ENCODE measurements around the gene RIC8B.
A peak's percentile ranks its signal among the peaks of the same experiment; 100 is the strongest.

The RIC8B gene

DNA sequence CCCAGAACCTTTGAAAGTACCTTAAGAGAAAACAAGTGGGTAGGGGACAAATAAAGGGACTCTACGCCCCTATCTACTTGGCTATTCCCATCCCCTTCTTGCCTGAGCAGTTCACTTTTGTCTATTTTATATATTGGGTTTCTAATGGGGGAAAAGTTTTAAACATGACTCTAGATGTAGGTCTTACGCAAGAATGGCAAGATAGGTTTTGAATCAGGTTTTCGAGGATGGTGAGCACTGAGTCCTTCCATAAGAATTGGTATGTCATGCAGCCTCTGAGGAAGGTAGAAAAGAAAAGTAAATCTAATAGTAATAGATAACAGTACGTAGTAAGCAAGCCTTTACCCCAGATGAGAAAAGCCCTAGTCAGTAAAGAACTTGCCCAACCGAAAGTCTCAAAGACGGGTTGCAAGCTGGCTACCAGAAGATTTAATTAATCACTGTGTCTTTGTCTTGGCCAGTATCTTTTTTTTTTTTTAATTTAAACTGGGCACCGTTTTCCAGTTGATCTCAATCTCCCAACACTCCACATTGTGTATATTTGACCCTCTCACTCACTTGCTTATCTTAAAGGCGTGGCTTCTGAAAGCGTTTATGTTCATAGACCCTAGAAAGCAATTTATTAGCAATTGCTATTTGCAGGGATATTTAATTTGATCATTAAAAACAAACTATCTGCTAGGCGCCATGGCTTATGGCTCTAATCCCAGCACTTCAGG is 94.7 kb downstream of the RIC8B start:
- DNase-seq (ENCODE audit: low spot score) = no peak

DNA sequence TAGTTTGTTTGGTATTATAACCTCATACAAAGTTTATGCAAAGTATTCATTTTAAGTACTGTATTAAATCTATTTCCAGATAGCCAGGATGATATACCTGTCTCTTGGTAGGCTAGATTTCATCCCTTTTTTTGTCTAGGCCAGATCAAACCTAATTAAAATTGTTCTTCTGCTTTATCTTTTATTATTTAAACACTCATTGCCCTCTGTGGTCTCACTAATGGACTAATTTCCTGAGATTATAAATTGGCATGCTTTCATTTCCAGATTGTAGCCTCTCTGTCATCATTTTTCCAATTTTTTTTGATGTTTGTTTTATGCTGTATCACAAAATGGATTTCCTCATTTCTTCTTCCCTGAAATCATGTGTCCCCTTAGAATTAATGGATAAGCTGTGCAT is 95.6 kb downstream of the RIC8B start:
- DNase-seq (ENCODE audit: low spot score) = no peak

DNA sequence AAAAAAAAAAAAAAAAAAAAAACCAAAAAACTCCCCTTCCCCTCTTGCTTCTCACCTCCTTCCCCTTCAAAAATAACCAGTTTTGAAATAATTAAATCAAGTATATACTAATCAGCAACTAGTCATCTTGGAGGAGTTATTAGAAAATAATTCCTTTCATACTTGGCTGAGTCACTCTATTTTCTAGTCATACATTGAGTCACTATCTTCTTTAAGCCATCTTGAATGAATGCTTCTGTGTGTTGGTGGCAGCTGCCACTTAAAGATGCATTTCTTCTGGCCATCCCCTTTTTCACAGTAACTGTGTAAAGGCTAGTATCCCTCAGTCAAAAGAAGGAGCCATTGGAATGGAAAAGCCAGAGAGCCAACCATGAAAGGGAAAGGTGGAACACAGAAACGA is 97.0 kb downstream of the RIC8B start:
- no peak for DNase-seq (ENCODE audit: low spot score)

DNA sequence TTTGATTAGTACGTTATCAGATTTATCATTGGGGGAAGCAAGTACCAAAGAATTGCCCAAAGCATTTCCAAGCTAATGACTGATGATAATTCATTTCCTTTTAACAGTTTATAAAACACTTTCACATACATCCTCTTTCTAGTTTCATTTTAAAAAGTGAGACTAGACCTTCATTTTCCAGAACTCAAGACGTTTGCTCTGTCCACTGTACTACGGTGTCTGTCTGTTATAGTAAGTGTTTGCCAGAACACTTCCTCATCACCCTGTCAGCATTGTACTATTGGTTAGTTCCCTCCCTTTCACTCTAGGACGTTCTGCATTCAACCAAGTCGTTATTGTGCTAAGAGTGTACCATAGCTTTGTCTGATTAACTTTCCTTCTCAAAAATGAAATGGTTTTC is 99.5 kb downstream of the RIC8B start:
- DNase-seq (ENCODE audit: low spot score) = no peak

DNA sequence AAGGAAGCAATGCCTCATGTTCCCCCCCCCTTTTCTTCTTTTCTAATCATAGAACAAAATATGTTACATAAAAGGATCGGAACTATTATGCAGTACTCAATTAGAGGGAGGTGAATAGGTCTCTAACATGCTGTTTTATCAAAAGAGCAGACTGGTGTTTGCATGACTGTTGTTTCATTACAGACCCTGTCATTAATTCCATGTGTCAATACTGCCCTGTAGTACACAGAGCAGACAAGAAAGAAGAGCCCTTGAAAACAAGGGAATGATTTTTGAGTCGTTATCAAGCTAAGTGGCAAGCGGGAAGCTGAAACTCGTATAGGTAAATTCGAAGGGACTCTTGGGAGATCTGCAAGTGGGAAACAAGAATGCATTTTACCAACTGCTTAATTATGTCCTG is 104.3 kb downstream of the RIC8B start:
- DNase-seq (ENCODE audit: low spot score) = no peak

DNA sequence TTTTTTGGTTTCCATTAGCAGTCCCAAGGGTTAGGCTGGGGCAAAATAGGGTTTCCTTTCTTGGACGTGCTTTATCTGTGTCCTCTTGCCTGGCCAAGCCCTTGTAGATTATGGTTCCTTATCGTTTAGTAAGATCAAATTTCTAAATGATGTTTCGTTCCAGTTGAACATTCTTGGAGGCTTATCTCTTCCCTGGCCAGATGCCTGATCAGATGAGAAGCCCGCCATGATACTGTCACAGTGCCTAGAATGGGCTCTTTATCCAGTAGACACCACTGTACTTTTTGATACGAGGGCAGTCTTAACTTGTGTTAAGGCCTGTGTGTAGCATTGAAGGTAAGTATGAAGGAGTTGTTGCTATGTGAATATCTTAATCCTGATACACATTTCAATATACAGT is 105.1 kb downstream of the RIC8B start:
- DNase-seq (ENCODE audit: low spot score) = no peak

DNA sequence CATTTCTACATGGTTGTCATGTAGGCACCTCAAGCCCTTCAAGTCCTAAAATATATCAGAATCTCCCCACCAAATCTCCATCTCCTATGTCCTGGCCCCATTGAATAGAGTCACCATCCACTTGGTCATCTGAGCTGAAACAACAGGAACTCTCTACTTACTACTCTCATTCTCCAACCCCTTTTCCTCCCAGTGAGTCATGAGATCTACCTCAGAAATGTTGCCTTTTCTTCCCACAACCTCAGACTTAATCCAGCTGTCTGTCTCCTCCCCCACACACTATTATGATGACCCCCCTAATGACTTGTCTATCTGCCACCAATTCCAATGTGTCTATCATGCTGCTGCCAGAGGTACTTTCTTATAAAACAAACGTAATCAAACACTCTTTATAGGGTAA is 108.9 kb downstream of the RIC8B start:
- DNase-seq (ENCODE audit: low spot score) = no peak

DNA sequence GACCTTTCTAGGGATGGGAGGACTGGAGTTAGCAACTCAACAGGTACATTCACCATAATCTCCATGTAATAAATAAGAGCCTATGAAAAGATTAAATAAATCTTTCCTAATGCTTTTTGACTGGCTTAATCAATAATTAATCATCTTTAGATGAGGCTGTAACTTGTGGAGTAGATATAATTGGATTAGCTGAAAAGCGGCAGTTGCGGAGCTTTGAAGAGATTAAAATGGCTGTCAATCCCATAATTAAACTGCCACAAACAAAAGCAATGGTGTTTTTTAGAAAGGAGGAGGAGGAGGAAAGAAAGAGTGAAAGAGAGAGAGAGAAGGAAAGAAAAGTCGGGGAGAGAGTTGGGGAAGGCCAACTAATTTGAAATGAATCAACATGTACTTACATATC is 110.5 kb downstream of the RIC8B start:
- no peak for DNase-seq (ENCODE audit: low spot score)

DNA sequence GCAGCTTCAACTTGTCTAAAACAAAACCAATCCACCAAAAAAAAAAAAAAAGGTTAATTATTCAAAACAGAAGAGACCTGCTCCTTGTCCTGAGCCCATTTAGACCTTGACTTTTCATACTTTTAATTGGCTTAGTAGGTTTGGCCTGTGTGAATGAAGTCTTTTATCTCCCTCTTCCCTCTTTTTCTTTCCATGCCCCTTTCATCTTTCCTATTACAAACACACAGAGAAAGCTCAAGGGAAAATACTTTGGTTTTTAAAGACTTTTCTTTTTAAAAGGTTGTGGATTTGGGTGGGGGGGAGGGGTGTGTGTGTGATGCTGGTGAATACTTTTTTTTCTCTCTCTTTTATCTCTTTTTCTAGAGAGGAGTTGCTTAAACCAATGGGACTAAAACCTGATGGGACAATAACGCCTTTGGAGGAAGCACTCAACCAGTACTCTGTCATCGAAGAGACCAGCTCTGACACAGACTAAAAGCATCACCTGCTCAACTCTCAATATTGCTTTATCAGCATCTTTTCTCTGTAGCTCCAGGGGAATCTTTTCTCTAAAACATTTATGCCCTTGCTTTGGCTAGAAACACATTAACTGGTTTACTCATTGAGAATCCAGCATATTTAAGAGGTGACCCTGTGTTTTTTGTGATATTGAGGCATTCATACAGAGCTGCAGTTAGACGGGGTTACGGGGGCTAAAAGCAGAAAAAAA is 111.2 kb downstream of the RIC8B start:
- no peak for DNase-seq (ENCODE audit: low spot score)

DNA sequence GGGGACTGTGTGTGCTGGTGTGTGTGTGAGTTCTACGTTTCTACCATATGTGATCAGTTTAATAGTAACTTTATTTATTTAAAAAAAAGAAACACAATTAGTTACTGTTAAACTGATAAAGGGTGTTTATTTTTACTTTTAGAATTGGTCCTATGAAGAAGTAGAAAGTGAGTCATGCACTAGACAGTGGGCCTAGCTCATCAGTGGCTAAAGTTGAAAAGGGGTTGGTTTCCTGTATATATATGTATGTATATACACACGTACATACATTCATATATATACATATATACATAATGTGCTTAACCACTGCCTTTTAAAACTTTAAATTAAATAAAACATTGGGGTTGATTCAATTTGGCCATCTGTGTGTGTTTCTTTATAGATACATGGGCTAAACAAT is 112.5 kb downstream of the RIC8B start:
- no peak for DNase-seq (ENCODE audit: low spot score)

DNA sequence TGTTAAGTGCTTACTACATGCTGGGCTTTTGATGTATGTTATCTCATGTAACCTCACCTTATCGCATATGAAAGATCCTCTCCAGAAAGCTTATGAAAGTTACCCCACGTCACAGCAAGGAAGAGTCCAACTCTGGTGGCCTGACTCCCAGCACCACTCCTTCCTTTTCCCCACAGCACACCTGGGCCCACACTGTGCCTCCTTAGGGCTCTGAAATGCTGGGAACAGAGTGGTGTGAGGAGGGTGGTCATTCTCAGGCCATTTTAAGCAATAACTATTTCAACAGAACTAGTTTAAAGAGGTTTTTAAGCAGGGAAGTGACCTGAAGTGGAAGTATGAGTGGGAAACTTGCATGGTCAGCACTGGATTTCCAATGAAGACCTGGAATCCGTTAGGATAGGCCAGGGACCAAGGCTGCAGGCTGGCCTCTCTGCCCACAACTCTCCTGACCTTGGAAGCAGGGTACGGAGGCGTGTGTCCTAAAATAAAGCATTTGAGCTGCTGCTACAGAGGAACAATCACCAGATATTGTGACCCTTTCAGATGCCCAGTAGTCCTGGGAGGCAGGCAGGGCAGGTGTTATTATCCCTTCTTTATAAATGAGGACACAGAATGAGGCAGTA is 114.0 kb downstream of the RIC8B start:
- no peak for DNase-seq (ENCODE audit: low spot score)

DNA sequence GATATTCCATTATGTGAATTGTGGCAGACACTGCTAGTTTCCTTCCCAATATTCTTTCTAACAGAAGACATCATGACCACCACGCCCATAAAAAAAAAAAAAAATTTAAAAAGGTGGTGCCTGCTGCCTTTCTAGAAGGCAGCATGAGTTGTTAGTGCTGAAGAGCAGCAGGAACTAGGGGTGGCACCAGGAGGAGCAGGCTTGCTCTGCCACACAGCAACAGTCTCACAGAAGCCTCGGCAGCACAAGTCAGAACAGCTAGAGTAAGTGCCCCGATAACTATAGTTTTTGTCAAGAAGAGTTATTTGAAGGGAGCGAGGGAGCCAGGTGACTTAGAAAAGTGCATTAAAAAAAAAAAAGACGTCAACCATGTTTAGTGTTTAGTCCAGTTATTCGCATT is 114.8 kb downstream of the RIC8B start:
- DNase-seq (ENCODE audit: low spot score) = no peak

DNA sequence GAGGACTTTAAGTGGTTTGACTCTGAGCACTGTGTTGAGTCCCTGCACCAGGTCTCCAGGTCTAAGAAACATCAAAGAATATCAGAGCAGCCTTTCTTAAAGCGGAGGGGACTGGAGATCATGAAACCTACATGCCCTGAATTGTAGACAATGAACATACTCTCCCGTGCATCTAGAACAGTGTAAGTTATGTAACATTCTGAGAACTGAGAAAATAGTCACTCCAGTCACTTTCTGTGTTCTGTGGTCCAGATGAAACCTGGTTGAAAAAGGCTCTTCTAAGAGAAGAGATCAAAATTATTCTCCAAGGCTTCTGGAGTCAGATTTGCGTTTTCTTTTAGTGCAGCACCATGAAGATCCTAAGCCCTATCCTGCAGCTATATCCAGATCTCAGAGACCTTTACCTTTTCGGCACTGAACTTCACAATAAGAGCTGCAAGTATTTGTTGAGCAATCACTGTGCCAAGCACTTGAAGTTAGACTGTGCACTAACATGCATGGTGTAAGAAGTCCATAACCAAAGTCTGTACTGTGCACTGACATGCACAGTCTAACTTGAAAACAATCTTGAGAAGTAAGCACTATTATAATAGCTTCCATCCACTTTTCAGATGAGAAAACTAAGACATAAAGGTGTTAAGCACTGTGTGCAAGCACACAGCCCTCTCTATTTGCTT is 115.6 kb downstream of the RIC8B start:
- DNase-seq (ENCODE audit: low spot score) = no peak

DNA sequence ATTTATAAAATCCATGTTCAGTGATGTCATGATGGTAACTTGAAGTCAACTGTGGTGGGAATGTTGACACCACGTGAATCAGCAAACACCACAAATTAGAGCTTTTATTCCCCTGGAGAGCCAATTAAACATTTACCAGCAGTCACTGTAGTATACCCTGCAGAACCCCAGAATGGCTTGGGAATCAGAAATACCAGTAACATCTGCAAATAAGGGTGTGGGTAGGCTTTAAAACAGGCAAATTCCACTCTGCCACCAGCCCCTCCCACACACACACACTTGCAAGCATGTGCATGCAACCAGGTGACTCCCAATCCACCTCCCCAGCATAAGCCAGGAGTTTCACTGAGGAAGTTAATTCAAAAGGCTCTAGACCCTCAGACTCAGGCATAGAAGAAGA is 117.6 kb downstream of the RIC8B start:
- DNase-seq (ENCODE audit: low spot score) = no peak

DNA sequence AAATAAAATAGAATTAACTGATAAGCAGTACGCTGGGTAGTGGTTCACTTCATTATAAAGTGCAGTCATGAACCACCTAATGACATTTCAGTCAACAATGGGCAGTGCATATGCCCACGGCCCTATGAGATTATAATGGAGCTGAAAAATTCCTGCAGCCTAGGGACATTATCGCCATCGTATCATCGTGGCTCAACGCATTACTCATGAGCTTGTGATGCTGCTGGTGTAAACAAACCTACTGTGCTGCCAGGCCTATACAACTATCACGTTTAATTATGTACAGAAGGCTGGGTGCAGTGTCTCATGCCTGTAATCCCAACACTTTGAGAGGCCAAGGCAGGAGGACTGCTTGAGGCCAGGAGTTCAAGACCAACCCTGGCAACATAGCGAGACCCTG is 119.0 kb downstream of the RIC8B start:
- DNase-seq (ENCODE audit: low spot score) = no peak

DNA sequence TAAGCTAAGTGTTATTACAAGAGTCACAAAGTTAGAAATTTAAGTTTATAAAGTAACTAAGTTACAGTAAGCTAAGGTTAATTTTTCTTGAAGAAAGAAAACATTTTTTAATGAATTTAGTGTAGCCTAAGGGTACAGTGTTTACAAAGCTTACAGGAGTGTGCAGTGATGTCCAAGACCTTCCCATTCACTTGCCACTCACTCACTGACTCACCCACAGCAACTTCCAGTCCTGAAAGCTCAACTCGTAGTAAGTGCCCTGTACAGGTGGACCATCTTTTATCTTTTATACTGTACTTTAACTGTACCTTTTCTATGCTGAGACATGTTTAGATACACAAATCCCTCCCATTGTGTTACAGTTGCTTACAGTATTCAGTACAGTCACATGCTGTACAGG is 120.3 kb downstream of the RIC8B start:
- no peak for DNase-seq (ENCODE audit: low spot score)

DNA sequence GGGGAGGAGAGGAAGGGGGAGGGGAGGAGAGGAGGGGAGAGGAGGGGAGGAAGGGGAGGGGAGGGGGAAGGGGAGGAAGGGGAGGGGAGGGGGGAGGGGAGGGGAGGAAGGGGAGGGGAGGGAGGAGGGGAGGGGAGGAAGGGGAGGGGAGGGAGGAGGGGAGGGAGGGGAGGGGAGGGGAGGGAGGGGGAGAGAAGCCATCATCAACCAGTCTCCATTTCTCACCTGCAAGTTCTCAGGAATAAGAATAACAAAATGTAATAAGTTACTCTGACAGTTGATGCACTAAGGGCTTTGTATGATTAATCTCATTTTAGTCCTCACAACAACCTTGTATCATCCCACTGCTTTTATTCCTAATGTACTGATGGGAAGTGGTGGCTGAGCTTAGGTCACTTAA is 122.1 kb downstream of the RIC8B start:
- DNase-seq (ENCODE audit: low spot score) = no peak

DNA sequence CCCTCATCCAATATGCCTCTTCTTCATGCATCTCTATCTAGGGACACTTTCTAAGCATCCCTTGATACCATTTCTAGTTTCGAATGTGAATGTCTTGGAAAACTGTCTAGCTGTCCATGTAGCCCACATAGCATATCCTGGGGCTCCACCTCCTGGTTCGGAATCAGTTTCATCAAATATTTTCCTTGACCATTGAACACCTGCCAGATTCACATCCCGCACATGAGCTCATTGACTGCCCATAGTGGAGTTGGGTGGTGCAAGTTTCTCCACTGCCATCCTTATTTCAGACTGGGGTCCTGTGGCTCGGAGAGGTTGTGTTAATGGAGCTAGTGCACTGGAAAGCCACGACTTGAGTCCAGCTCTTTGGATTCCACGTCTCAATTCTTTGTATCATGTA is 122.6 kb downstream of the RIC8B start:
- peak; percentile 20 for DNase-seq (ENCODE audit: low spot score)

DNA sequence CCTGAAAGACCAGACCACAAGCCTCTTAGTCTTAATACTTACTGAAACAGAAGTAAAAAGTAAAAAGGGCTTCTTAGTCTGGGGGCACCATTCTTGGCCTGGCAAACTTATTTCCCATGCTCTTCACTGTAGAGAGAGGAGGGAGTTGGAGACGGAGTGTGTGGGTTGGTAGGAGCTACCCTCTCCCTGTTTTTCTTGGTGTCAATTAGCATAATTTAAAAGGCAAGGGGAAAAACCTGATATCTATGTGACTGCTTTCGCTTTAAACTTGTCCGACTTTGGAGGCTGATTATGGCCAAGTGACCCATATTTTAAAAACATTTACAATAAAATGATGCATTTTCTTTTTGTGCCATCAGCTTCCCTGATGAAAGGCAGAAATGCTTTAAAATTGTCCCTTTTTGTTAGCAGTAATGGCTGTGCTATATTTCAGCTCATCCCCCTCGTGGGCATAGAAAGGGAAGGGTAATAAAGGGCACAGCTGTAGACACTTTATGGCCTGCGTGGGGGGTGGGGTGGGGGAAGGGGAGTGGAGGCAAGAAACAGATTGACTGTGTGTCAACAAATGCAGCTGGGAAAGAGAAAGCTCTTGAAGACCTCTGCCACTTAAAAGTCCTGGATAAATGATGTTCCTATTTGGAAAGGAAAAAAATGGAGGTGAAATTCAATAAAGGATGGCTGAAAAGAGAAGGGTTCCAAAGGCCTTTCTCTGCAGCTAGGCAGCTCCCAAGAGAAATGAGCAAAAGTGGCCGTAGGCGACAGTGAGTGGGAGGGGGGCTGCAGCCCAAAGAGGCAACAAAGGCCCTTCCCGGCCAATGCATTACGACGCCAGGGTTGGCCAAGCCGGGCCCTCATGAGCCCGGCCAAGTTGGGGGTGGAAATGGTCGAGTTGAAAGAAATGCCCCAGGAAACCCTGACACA is 123.8 kb downstream of the RIC8B start:
- no peak for DNase-seq (ENCODE audit: low spot score)

DNA sequence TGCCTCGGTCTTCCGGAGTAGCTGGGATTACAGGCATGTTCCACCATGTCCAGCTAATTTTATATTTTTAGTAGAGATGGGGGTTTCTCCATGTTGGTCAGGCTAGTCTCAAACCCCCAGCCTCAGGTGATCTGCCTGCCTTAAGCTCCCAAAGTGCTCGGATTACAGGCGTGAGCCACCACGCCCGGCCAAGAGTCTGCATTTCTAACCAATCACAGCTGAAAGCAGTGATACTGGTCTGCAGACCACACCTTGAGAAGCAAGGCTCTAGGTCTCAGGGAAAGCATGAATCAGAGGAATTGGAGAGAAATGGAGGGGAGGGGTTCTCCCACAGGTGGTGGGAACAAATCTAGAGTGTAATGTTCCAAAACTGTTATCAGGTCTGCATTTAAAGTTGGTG is 126.1 kb downstream of the RIC8B start:
- no peak for DNase-seq (ENCODE audit: low spot score)

DNA sequence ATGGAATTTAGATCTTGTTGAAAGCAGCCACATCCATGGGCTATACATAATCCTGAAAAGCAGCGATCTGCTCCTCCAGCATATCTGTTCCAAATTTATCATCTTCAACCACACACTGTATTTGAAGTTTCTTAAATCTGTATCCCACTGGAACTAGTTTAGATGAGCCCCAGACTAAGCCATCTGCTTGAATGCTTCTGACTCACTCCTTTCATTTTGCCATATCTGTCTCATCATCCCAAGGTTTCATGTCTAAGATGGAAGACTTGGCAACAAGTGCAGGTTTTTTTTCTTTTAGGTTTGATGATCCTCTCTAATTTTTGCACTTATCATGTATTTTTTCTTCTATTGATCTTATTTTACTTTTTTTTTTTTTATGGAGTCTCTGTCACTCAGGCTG is 126.8 kb downstream of the RIC8B start:
- no peak for DNase-seq (ENCODE audit: low spot score)

DNA sequence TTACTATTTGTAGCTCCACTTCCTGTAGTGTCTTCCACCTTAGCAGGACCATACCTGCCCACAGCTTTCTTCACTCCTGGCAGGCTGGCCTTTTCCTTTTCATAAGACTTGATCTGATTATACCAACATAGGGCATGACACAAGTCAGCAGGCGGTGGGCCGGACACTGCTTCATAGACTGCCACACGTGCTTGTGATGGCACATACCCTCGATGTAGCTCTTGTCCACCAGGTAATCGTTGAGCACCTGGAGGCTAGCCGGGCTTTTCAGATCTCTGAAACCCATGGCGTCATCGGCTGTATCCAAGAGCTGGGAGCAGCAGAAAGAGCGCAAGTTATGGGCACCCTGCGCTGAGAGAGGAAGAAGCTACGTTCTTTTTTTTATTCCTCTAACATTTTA is 127.6 kb downstream of the RIC8B start:
- DNase-seq (ENCODE audit: low spot score) = no peak
